Fibroblast of skin of left biceps (primary cell): Measurements from ENCODE around the gene SELENOP.
"Not testable (repeated sequence)": the region's sequence is repeated elsewhere in the genome, so short reads cannot be mapped to it uniquely, and the experiment has no call there.

Experiments used
- DNase-seq, 2 experiments: peaks; one replicate each; pipeline ENCODE4 v3.0.0-alpha.2; 2013; ENCODE audit warnings: low read depth in 2 of 2

Gene SELENOP

DNA sequence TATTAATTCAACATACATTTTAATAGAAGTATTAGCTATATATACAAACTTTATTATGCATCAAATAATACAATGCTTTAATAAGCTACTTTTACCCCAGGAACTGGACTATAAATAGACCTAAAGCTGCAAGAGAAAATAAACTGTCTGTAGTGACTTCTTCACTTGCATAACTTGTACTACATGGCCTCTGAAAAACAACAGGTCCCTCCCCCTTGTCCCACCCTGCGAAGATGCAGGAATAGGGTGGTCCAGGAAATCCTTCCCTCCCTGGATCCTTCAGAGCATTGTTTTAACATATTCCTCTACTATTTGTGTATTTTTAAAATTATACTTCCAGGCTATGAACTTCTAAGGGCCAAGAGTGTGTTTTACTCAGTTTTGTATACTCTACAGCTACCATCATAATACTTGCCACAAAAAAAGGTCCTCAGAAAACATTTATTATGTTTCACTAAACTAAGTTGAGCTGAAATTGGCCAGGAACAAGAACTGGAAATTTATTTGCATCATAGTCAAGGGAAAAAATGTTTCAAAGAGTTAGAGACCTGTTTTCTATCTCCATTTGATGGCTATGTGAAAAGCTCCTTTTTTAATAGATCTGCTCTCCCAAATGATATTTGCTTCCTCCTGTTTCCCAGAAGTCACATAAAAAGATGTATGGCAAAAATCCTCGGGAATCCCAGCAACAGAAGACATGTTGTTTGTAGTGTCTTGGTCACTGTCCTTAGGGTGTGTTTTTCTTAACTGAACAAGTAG lies 15.2 kb upstream of the SELENOP start:
- no peak for DNase-seq

GRCh38 chr5:42825422-42826148 lies 13.9 kb upstream of the SELENOP start:
- DNase-seq, result no peak

DNA sequence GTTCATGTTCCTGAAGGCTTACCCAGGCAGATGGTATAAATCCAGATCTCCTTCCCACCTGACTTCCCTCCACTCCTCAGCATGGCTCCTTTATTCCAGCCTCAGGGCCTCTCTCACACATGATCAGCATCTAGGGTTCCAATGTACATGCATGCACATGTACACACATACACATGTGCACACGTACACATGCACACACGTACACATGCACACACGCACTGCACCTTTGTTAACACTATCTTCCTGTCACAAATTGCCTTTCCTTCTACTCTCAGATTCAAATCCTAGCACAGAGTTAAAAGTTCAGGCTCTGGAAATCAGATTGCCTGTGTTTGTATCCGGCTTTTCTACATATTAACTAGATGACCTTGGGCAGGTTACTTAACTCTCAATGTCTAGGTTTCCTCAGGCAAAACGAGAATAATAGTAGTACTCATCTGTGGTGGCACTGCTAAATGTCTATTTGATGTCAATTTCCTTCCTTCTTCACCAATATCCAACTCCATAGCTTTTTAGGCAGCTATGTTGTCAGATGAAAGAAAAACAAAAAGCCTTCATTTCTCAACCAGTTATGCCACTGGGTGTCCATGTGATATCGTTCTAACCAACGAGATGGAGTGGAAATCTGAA lies 12.8 kb upstream of the SELENOP start:
- no peak for DNase-seq

GRCh38 chr5:42822548-42822947 lies 10.9 kb upstream of the SELENOP start:
- DNase-seq, result no peak

DNA sequence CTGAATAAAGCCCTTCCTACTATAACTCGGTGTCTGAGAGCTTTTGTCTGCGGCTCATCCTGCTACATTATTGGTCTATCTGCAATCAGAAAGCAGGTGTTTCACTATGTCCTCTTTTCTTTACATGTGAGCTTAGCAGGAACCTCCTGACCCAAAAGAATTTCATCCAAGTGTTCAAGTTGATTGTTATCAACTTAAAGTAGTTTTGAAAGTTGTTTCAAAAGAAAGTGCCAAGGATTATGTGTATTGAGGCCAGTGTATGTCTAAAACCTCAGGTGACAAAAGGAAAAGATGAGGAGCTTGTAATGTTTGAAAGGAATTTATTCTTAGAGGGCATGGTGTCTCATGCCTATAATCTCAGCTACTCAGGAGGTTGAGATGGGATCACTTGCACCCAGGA lies 8.1 kb upstream of the SELENOP start:
- DNase-seq, result no peak

DNA sequence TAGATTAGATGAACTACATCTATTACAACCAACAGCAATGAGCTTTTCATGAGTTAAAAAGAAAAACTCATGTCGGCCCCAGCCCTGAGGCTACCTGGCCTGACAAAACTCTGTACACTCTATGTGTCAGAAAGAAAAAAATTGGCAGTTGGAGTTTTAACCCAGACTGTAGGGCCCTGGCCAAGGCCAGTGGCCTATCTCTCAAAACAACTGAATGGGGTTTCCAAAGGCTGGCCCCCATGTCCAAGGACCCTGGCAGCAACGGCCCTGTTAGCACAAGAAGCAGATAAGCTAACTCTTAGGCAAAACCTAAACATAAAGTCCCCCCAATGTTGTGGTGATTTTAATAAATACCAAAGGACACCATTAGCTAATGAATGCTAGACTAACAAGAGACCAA lies 4.9 kb upstream of the SELENOP start:
- not testable (repeated sequence) for DNase-seq

GRCh38 chr5:42813533-42813932 lies 1.8 kb upstream of the SELENOP start:
- no peak for DNase-seq

DNA sequence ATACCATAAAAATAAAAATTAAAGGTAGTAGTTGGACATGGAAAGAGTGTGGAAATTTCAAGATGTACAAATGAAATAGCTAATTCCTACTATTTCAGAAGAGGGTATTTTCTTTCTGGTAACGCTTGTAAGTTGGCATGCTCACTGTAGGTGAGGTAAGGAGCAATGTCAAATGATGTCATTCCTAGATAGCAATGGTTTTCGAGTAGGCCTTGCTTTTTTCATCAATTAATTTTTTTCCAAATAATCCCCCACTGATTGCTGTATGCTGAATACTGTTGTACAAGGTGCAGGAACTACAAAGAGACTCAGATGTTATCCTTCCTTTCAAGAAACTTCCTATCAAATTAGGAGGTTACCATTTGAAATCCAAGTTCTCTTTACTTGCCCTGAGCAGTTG lies 928 bp upstream of the SELENOP start:
- no peak for DNase-seq

DNA sequence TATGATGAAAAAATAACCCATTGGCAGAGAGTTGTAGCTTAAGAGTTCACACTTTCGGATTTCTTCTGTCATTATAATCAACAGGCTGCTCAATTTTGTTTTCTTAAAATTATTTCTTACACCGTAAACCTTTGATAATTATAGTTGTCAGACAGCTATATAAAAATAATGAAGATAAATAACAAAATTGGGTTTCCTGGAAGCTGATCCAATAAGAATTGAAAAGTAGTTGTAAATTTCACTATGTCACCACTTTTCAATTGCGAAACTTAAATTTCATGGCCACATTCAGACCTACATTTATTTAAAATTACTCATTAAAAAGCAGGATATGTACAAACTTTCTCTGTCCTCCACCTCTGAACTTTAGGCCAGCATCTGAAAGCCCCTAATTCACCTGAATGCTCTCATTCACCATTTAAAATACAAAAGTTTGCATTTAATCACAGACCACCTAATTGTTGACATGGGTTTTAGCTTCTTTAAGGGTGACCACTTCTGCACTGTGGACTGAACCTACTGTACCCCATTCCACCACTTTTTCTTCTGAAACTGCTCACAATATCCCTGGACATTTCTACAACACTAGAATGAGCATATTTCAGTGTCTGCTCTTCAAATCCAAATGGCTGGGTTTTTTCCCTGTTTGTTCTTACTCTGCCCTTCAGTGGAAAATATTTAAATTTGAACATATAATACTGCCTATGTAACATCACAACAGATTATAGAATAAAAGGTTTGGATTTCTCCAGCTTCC lies 680 bp downstream of the SELENOP start:
- DNase-seq, result no peak

DNA sequence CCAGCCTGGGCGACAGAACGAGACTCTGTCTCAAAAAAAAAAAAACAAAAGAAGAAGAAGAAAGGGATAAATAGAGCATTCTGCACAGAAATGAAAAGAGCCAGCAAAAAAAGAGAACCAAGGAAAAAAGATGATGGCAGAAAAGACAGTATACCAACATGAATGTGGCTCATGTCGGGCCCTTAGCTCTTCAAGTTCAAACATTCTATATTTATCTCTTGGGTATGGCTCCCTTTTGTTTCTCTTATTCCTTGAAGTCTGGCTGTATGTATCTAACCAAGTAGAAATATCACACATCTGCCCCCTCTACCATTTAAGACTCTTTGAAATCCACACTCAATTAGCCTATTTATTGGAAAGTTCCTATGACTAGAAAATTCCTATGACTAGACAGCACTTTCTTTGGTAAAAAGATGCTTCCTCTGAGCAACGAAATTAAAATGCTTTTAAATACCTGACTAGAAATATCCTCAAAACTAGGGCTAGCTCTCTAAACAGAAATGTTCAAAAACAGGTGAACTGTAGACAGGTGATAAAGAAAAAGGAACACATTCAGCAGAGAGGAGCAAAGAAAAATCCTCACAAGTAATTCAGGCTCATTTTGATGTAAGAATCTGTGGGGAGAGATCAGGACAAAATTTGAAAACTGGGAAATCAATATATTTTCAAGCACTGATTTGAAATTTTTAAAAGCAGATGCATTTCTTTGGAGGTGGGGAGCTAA lies 2.6 kb downstream of the SELENOP start:
- no peak for DNase-seq

DNA sequence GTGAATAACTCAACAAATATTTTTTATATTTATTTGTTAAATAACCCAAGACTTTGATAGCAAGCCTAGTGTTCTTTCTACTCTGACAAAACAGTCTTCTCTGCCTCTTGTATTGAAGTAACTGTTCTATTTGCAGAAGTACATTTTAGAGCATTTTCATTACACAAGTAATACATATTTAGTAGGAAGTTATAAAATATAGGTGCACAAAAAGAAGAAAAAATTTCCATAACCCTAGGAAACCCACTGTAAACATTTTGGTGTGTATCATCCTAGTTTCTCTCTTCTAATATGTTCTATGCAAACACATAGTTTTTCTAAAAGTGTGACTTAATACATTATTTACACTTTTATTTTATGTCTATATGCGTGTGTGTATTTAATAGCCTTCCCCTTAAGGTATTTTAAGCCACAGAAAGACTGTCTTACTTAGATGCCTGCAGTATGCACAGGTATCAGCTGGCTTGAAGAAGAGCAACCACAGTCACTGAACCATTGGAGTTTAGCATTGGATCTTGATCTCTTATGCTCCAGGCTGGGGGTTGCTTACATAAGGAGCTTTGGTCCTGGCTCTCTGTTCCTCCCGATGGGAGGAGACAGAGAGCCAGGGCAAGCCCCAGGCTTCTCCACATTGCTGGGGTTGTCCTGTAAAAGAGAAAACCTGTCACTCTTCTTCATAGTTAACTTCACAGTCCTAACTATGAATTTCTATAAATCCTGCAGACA lies 3.8 kb downstream of the SELENOP start:
- DNase-seq, result no peak

DNA sequence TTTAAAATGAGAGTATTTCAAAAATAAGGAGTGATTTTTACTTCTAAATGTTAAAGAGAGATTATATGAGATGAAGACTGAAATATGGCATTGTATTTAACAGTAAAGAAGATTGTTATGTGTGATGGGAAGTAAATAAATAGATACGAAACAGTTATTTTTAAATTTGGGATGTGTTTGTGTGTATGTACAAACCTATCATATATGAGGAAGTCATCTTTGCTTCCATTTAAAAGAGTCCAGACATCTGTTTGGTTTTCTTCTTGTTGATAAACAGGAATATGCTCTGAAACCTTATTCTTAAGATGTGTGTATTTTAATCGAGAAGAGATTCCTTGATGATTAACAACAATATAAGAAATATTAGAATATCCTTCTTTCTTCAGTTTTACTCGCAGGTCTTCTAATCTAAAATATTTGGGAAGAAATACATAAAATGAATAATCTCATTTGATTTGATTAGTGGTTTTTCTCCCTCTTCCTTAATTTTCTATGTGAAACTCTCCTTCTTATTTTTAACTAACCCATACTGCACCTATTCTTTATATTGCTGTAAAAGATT lies 4.9 kb downstream of the SELENOP start:
- no peak for DNase-seq

GRCh38 chr5:42806004-42806700 lies 5.5 kb downstream of the SELENOP start:
- DNase-seq, result no peak

- DNase-seq, result no peak
These were observed 6.9 kb downstream of the SELENOP start for GRCh38 chr5:42804717-42805339.

GRCh38 chr5:42801516-42802166 lies 10.1 kb downstream of the SELENOP start:
- DNase-seq, result no peak

DNA sequence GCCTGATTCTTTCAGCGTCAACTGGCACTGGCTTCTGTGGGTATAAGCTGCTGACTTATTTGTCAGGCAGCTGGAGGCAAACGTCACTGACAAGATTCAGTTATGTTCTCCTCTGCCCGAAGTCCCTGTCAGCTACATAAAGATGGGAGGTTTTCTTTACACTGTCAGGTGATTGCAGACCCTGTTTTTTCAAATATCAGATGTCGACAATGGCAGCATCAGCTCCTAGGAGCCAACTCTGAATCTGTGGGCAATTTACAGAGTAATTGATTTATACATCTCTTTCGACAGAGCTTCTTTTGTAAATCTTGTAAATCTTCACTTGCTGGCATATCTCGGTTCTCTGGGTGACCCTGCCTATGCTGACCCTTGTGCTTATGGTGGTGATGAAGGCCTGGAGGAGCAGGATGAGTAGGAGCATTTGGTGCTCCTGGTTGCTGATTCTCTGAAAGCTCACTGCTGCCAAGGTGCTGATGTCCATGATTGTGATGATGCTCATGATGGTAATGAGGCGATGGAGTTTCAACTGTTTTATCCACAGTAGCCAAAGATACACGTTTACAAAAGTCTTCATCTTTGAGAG lies 10.9 kb downstream of the SELENOP start:
- no peak for DNase-seq

GRCh38 chr5:42799668-42800114 lies 12.0 kb downstream of the SELENOP start:
- no peak for DNase-seq

DNA sequence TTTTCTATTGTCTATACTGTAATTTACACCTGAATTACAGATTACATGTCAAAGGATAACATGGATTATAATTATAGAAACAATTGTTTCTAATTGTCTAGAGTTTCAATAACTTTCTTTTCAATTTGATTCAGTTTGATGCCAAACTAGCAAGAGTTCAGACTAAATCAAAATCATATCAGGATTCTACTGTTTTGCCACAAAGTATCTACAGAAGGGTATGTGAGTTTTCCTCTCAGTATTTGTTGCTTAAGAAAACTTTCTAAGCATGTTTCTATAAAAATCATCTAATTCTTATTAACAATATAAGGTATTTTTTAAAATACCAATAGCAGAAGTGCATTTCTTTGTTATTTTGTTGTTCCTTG lies 12.5 kb downstream of the SELENOP start:
- DNase-seq, result no peak
